NCI-H226 (cell line): ENCODE measurements around the gene NELFB.

Source experiments
- DNase-seq: peaks from one replicate; pipeline ENCODE4 v3.0.0-alpha.2; 2015

Gene NELFB

DNA sequence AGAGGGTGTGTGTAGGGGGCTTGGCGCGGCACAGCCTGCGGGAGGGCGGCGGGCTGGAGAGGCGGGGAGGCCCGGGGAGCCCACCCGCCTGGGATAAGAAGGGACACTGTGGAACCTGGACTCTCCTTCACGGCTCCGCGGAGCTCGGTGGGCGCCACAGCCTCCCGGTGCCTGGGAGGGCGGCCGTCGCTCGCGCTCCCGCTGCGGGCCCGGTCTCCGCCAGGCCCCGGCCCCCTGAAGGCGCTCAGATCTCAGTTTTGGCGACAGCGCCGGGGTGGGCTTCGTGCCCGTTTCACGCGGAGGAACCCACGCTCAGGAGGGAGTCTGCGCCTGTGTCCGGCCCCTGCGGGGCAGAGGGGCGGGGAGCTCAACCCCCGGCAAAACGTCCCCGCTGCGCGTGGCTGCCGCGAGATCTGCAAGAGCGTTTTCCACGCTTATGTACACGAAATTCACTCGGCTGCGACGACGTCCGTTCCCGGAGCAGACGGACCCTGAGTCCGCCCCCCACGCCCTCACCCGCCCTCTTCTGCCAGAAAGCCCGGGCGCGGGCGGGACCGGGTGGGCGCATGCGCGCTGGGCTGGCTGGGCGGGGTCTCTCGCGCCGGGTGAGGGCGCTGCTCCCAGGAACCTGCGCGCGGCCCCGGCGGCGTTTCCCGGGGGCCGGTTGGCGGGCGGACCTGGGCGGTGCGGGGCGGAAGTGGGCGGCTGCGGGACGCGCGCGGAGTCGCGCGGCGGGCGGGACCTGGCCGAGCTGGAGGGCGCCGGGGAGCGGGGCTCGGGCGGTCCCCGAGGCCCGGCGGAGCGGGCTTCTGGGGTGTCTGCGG, at the start of gene NELFB:
NELFB (plus strand) TSS at position 704 of the 824 bp plus-strand sequence.
- peak; percentile 72 for DNase-seq

DNA sequence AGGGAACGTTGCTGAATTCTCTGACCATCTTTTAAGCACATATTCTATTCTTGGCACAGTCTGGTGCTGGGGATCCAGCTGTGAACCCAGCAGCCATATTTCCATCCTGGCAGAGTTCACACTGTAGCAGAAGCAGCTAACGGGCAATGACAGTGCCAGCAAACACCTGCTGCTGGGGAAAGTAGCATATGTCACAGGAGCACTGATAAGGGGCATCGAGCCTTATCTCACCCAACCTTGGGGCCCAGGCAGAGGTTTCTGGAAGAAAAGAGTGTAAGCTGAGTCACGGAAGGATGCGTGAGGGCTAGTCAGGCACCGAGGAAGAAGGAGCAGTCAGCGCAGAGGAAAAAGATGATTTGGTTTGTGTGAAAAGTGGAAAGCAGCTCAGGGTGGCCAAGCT, 48.5 kb upstream of the NELFB start:
- DNase-seq, result no peak

DNA sequence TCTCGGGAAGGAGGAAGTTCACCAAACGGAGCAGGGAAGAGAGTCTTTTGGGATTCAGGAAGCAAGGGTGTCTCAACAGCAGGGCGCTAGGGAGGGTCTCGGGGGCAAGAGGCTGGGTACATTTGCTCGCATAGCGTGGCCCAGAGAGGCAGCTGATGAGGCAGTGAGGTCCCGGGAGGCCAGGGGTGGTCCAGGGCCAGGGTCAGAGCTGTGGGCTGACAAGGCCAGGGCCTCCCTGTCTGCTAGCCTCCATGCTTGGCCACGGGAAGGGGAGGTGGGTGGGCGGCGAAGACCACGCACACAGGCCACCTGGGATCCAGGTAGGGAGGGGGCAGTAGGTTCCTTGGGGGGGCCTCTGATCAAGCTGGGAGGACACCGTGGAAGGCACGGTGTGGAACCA, 43.6 kb upstream of the NELFB start:
- DNase-seq, result no peak

DNA sequence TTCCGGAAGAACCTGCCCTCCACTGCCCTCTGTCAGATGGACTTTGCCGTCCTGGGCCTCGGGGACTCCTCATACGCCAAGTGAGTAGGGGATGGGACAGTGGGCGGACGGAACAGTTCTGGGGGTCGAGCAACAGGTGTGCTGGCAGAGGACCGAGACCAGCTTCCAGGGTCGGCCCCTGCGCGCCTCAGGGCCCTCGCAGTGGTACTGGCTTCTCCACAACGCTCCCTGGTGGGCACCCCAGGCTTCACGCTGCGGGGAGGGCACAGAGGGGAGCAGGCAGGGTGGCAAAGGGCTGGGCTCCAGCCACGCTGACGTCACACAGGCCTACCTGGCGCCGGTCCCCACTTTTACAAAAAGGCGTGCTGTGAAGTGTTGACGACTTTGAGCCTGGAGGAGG, 42.6 kb upstream of the NELFB start:
- no peak for DNase-seq

DNA sequence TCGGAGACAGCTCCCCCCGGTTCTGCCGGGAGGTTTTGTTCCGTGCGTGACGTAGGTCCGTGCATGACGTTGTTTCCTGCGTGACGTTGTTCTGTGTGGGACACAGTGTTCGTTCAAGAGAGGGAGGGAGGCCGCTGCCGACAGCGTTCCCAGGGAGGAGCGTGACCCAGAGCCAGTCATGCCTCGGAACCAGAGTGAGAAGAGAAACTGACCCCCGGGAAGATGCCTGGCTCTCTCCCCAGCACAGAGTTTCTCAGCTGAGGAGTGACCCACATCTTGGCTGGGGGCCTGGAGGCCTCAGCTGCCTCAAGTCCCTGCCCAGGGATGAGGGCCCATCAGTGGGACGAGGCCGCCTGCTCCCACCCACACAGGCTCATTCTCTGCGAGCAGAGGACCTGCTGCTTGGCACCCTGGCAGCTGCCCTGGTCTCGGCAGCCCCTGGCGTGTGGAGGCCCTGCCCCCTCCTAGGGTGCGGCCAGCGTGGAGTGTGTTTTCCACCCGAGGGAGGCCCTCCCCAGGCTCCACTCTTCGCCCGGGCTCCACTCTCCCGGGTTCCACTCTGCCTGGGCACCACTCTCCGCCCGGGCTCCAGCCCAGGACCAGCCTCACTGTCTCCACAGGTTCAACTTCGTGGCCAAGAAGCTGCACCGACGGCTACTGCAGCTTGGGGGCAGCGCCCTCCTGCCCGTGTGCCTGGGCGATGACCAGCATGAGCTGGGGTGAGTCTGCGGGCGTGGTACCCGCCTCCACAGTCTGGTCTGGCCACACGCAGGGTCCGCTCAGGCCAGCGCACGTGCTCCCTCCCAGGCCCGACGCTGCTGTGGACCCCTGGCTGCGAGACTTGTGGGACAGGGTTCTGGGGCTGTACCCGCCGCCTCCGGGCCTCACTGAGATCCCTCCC, 41.7 kb upstream of the NELFB start:
- no peak for DNase-seq

DNA sequence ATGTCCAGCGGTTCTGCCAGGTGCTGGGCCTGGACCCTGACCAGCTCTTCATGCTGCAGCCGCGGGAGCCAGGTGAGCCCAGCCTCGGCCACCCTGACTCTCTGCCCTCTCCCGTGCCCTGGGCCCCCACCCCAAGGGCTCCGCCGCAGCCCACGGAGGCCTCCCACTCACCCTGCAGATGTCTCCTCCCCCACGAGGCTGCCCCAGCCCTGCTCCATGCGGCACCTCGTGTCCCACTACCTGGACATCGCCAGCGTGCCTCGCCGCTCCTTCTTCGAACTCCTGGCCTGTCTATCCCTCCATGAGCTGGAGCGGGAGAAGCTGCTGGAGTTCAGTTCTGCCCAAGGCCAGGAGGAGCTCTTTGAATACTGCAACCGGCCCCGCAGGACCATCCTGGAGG, 40.5 kb upstream of the NELFB start:
- DNase-seq, result no peak

DNA sequence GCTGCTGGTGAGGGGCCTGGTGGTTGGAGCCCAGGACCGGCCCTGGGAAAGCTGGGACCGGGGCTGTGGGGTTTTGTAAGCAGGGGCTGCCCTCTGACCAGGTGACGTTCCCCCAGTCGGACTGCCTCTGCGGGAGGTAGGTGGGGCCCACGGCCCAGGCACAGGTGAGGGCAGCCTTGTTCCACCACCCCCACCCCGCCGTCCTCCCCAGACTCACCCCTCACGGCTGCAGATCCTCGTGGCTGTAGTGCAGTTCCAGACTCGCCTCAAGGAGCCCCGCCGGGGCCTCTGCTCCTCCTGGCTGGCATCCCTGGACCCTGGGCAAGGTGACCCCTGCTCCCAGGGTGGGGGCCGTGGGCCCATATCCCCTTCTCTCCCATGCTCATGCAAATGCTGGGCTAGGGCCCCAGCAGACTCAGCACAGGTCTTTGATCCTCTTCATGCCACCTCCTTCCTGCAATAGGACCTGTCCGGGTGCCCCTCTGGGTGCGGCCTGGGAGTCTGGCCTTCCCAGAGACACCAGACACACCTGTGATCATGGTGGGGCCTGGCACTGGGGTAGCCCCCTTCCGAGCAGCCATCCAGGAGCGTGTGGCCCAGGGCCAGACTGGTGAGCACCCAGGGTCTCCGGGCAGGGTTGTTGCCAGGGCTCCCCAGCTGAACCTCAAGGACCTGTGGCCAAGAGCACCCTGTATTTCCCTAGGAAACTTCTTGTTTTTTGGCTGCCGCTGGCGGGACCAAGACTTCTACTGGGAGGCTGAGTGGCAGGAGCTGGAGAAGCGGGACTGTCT, 39.7 kb upstream of the NELFB start:
- DNase-seq, result no peak

DNA sequence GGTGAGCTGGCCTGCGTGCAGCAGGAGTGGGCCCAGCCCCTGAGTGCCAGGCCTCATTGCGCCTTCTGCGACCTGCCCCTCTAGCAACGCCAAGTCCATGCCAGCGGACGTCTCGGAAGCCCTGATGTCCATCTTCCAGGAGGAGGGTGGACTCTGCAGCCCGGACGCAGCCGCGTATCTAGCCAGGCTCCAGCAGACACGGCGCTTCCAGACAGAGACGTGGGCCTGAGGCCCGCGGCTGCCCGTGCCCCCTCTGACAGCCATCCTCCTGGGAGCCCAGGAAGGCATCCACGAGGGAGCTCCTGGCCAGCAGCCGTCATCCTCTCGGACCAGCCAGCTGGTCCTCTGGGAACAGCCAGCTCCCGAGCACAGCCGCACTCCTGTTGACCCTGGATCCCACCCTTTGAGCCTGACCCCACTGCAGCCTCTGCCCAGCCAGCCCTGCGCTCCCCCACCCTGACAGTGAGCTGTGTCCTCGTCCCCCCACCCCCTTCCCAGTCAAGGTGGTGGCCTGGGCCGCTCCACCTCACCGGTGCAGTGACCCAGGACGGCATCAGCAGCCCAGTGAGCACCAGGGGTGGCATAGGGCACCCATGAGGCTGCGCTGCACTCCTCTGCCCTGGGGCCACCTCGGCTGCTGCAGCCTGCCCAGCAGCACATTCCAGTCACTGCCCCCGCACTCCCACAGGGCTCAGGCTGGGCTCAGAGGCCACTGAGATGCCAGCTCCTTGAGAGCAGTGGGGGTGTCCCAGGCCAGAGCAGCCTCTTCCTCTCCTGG, 38.8 kb upstream of the NELFB start:
- peak; percentile 31 for DNase-seq

DNA sequence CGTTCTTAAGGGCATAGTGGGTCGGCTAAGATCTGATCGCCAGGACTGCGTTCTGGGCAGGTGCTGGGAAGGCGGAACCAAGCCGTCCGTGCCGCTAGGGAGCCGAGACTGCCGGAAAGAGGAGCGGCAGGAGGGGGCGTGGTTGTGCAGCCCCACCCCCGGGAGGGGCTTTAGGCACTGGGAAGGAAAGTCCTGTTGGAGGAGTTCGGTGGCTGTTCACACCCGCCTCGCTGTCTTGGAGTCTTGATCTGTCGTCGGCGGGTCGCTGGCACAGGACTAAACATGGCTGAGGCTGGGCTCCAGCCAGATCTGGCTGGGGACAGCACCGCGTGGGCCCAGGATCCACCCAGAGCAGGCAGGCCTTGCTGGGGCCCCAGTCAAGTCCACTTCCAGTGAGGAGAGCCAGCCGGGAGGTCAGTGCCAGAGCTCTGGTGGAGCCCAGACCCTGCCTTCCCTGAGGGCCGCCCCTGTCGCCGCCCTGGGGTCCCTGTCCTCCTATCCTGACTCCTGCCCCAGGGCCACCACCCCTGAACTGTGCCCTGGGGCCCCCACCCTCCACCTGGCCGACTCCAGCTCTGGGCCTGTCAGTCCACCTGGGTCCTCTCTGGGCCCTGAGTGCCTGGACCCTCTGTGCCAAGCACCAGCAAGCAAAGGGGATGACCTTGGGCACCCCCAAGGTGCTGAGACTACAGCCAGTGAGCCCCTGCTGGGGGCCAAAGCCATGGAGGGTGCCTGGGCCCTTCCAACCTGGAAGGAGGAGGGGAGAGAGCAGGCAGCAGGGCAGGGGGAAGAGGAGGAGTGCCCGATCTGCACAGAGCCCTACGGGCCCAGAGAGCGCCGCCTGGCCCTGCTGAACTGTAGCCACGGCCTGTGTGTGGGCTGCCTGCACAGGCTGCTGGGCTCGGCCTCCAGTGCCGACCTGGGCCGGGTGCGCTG, 37.6 kb upstream of the NELFB start:
- peak; percentile 77 for DNase-seq

DNA sequence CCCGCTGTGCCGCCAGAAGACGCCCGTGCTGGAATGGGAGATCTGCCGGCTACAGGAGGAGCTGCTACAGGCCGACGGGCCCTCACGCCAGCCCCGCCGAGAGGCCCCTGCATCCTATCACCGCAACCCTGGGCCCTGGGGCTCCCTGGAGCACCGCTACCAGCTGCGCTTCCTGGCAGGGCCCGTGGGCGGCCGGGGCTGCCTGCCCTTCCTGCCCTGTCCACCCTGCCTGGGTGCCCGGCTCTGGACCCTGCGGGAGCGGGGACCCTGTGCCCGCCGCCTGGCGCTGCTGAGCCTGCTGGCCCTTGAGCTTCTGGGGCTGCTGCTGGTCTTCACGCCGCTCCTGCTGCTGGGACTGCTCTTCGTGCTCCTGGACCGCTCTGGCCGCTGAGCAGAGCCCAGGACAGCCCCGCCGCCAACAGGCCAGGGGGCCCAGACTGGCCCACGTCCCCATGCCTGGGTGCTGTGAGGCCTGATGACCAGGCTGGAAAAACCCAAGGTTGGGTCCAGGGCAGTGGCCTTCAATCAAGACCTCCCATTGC, 36.8 kb upstream of the NELFB start:
- DNase-seq, result no peak

DNA sequence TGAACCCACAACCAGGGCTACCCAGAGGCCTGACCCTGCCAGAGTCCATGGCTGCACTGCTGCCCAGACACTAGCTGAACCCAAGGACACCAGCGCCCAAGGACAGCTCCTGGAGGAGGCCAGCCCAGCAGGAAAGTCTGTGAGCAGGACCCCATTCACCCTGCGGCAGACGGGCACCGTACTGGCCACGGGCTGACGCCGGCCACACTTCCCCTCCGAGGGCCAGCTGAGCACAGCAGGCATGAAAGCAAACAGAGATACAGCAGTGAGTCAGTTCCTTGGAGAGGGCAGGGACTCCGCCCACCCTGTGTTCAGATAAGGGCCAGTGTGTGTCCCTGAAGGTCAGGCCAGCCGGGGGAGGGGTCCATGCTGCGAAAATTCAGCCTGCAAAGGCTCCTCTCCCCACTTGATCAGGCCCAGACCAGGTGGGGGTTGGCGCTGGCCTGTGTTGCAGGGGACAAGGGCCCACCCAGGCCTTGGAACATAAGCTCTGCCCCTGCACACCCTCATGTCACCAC, 36.3 kb upstream of the NELFB start:
- DNase-seq, result peak; percentile 70

DNA sequence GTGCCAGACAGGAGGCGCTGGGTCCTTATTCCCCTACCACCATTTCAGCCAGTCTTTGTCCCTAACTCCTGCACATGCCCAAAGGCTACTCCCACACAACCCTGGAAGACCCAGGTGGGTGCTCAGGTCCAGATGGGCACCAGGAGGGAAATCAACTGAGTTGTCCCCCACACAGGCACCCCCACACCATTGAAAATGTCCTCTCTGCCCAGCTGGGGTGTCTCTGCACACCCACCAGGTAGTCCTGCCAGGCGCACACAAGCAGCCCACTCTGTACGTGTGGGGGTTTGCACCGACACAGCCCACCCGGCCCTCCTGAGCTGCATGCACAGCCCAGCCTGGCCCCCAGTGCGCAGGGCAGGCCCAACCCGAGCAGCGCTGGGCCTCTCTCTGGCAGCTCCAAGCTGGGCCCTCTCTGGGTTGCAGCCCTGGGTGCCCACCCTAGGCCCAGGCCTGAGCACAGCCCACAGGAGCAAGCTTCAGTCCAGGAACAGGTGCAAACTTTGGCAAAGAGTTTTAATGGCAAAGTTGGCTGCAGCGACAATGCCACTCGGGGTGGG, 35.3 kb upstream of the NELFB start:
- no peak for DNase-seq

DNA sequence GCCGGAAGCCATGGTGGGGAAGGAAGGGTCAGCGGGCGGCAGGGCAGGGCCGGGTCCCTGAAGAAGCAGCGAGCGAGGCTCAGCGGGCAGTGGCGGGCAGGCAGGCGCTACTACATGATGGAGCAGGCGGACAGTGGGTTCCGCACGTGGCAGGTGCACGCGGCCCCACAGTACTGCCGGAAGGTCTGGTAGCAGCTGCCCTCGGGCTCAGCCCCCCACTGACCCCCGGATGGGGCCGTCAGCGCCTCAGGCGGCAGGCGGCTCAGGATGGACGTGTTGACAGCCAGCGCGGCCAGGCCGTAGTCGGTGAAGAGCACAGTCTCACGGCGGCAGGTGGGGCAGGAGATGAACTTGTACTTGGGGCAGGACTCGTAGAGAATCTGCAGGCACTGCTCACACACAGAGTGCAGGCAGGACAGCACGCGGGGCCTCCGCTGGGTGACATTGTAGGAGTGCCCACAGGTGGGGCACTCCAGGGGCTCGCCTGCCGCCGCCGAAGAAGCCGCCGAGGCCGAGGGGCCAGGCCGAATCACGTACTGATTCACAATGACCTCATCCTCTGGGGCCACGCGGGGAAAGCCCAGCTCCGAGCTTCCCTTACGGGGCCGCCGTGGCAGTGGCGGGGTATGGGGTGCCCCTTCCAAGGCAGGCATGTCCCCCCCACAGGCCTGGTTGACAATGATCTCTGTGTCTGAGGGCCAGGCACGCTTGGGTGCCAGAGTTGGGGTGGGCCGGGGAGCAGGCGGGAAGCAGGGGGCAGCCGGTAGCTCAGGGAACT, 34.6 kb upstream of the NELFB start:
- DNase-seq, result no peak

DNA sequence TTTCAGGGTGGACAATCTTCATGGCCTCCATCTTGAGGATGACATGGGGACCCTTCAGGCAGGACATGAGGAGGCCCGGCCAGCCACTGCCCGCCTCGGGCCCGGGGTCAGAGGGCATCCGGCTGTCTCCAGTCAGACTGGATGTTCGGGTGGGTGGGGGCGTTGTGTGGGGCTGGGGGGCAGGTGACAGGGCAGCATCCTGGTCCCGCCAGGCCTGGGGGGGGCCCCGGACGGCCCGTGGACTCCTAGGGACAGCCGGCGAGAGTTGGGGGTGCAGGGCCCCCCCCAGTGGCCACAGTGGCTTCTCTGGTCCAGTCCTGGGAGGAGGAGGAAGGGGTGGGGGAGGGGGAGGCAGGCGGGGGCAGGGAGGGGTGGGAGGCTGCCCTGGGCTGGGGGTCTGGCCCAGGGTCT, 34.0 kb upstream of the NELFB start:
- DNase-seq, result no peak

DNA sequence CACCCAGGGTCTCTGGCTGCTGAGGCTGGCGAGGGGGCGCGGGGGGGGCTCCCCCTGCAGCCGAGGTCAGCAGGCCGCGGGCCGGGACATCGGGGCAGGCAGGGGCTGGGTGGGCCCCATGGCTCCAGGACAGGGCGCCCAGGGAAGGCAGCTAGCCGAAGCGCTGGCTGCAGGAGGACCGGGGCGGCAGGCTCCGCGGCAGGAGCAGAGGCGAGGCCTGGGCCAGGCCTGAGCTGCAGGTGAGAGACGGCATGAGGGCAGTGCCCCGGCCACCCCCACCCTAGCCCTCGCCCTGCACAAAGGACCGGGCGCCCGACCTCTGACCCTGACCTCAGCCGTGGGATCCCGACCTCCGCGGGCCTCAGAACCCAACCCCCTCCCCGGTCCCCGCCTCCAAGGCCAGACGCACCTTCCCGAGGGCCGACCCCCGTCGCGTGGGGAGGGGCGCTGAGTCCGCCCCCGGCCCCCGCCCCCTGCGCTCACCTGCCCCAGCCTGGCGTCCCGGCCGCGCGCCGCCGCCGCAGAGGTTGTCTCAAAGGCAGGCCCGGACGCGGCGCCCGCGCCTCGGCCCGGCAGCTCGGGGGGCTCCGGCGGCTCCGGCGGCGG, 33.5 kb upstream of the NELFB start:
- no peak for DNase-seq

DNA sequence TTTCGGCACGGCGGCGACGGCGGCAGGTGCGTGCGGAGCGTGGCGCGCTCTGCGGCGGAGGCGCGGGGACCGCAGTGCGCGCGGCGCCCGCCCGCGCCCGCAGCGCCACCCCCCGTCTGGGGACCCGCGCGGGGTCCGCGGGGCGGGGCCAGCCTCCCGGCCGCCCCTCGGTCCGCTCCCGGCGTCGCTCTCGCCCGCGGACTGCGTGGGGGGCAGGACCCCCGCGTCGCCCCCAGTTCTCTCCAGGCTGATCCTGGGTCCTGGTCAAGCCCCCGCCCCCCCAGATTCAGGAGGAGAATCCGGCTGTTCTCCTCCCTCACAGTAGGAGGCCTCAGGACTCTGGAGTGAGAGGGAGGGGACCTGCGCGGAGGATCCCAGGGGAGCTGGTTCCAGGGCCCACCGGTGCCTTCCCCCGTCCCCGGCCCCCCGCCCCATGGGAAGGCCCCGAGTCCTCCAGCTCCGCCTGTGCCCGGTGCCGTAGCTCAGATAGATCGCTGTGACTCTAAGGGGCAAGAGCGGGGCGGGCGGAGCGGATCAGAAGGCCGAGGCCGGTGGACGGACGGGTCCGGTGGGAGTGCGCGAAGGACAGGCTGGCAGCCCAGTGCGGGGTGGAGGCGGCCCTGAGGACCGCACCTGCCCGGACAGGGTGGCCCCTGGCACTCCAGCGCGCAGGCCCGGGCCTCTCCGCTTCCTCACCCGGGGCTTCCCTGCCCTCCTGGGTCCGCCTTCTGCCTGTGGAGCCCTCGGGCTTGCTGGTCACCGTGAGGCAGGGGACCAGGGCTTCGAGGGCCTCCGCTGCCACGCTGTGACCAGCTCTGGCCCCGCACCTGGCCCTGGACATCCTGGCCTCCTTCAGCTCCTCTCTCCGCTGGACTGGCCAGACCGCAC, 32.7 kb upstream of the NELFB start, which contains the start of gene RNF208:
RNF208 (minus strand) TSS at position 51 of the 888 bp plus-strand sequence. CDS start 1,028 bp downstream, outside the sequence.
- DNase-seq, result no peak

DNA sequence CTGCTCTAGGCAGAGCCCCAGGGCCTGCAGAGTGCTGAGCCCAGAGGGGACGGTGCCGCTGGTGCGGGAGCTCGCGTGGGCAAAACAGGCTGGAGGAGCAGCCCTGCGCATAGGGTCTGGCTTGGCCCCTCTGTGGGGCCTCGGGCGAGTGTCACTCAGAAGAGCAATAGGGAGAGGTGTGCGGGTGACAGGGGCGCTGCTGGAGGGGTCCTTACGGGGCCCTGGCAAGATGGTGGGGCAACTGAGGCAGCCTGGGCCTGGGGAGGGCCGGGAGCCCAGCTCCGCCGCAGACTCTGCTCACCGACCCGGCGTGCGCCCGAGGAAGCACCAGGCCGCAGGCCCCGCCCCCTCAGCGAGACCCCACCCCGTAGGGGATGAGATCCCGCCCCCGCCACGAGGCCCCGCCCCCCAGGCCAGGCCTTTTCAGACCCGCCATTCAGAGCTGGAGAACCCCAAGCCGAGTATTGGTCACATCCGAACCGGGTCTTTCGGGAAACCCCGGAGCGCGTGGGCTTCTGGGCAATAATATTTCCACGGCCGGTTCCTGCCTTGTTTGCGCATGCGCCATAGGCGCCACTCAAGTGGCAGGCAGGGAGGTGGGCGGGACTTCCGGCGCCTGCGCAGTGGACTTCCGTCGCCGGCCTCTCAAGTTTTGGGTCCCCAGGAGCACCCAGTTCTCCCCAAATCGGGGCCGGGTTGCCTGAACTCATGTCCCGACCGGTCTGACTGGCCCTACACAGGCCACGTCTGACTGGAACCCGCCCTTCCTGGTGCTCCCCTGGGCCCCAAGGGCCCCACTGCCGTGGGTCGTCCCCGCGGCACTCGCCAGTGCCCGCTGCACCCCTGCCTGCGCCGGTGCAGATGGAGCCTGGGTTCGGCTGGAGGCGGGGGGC, 31.8 kb upstream of the NELFB start:
- DNase-seq, result peak; percentile 94
